K562 (cell line): Measurements from ENCODE around the gene SYN1. TPM values are rescaled to one million over a fixed set of nuclear protein-coding genes. Genes with fewer than 3 reads are reported as not detected.

ENCODE experiments used
- CBFB ChIP-seq: sonication (generic); formaldehyde crosslinking; IDR thresholded peaks from 2 replicates; pipeline ENCODE4 v1.4.0; 2020; ENCODE audit warnings: mild to moderate bottlenecking, missing genetic modification reagents
- CSDE1 ChIP-seq, 2 experiments: fragments of 450-650 bp; IDR thresholded peaks; 2 replicates each; pipeline ENCODE4 v1.6.1; 2016; ENCODE audit warnings: mild to moderate bottlenecking in 1 of 2
- E2F3 ChIP-seq: fragments of 250-450 bp; sonication (Bioruptor Pico); IDR thresholded peaks from 2 replicates; pipeline ENCODE4 v1.4.0; 2020; ENCODE audit warnings: mild to moderate bottlenecking
- ELF4 ChIP-seq: fragments of 450-650 bp; formaldehyde crosslinking; IDR thresholded peaks from 2 replicates; pipeline ENCODE4 v1.4.0; 2022; ENCODE audit warnings: missing genetic modification characterization
- HCFC1 ChIP-seq: IDR thresholded peaks from 2 replicates; pipeline ENCODE4 v1.6.1; 2012; ENCODE audit warnings: low read depth, low read length, improper control_type of control experiment
- HDAC6 ChIP-seq: IDR thresholded peaks from 2 replicates; pipeline ENCODE4 v1.6.1; 2012; ENCODE audit warnings: low read depth, mild to moderate bottlenecking, control low read depth, inconsistent platforms, low read length, moderate library complexity
- HMG20B ChIP-seq: fragments of 250-450 bp; sonication (Bioruptor Pico); IDR thresholded peaks from 2 replicates; pipeline ENCODE4 v1.5.0; 2021; ENCODE audit warnings: mild to moderate bottlenecking
- MEF2A ChIP-seq: IDR thresholded peaks from 2 replicates; pipeline ENCODE4 v1.6.1; 2011; ENCODE audit warnings: low read depth, mild to moderate bottlenecking, low read length, moderate library complexity; ENCODE audit not compliant: control insufficient read depth
- MIER1 ChIP-seq: fragments of 450-650 bp; IDR thresholded peaks from 2 replicates; pipeline ENCODE4 v1.6.1; 2016; ENCODE audit warnings: antibody characterized with exemption, mild to moderate bottlenecking, low read depth
- NFYB ChIP-seq: IDR thresholded peaks from 2 replicates; pipeline ENCODE4 v1.6.1; 2011; ENCODE audit warnings: mild to moderate bottlenecking, moderate library complexity; ENCODE audit not compliant: insufficient read length; ENCODE audit errors: extremely low read depth
- POLR2H ChIP-seq: IDR thresholded peaks from 2 replicates; pipeline ENCODE4 v1.6.1; 2016; ENCODE audit warnings: missing genetic modification characterization, low read depth, mild to moderate bottlenecking, control low read depth, missing compliant biosample characterization, moderate library complexity
- RFX1 ChIP-seq: fragments of 450-650 bp; IDR thresholded peaks from 2 replicates; pipeline ENCODE4 v1.6.1; 2016; ENCODE audit warnings: mild to moderate bottlenecking, moderate library complexity
- ZNF354B ChIP-seq: fragments of 250-450 bp; sonication (Bioruptor Pico); IDR thresholded peaks from 2 replicates; pipeline ENCODE4 v1.4.0; 2020
- ZNF668 ChIP-seq: fragments of 250-450 bp; sonication (Bioruptor Pico); IDR thresholded peaks from 2 replicates; pipeline ENCODE4 v1.8.0; 2022; ENCODE audit warnings: mild to moderate bottlenecking, inconsistent platforms
- polyA plus RNA-seq, 8 experiments: library from polyadenylated mRNA; depleted of rRNA in 4 of 8; stranded (reverse) in 5 of 8; unstranded in 3 of 8; fragments of >200 nt; fragmentation: Nextera tagmentation in 2 of 8; fragmentation: Illumina TruSeq in 1 of 8; extraction: Ambion mirVana in 2 of 8; extraction: Trizol in 1 of 8; gene quantifications; 2 replicates each; pipeline versions ENCODE4 v1.2.1 to v1.2.3, GENCODE V29; 2011 to 2014; ENCODE audit warnings: inconsistent platforms in 1 of 8, missing spikeins in 1 of 8
- total RNA-seq, 7 experiments: library from RNA; depleted of rRNA in 6 of 7; stranded (reverse); fragments of >200 nt in 6 of 7; fragmentation: Illumina TruSeq in 2 of 7; extraction: Trizol in 2 of 7; gene quantifications; 2 replicates each; pipeline versions ENCODE4 v1.2.1 to v1.2.3, GENCODE V29; 2011 to 2021; ENCODE audit warnings: low replicate concordance in 1 of 7
- TF ChIP-seq, protein P1 (sequence below): fragments of 450-650 bp; IDR thresholded peaks from 2 replicates; pipeline ENCODE4 v1.7.1; 2018; ENCODE audit warnings: mild to moderate bottlenecking, low read depth; ENCODE audit not compliant: partially characterized antibody
- TF ChIP-seq, protein P2 (sequence below): fragments of 250-450 bp; sonication (Bioruptor Pico); IDR thresholded peaks from 2 replicates; pipeline ENCODE4 v1.8.0; 2022; ENCODE audit warnings: inconsistent platforms, mild to moderate bottlenecking, moderate library complexity, borderline replicate concordance
- TF ChIP-seq, protein P3 (sequence below): fragments of 250-450 bp; sonication (Bioruptor Pico); IDR thresholded peaks from 2 replicates; pipeline ENCODE4 v1.4.0; 2020; ENCODE audit warnings: mild to moderate bottlenecking
- TF ChIP-seq, protein P4 (sequence below): fragments of 250-450 bp; sonication (Bioruptor Pico); IDR thresholded peaks from 2 replicates; pipeline ENCODE4 v1.8.0; 2021; ENCODE audit warnings: moderate library complexity, mild to moderate bottlenecking, inconsistent platforms
- TF ChIP-seq, protein P5 (sequence below): fragments of 250-450 bp; sonication (Bioruptor Pico); IDR thresholded peaks from 2 replicates; pipeline ENCODE4 v1.4.0; 2020; ENCODE audit warnings: borderline replicate concordance

Gene SYN1
- total and polyA plus RNA-seq, 9 of the 15 experiments (the other 6 are each of a cell fraction or from before 2014, with no cell fraction given) = 0.01 to 0.28 (median 0.18) TPM; not detected in 2

DNA sequence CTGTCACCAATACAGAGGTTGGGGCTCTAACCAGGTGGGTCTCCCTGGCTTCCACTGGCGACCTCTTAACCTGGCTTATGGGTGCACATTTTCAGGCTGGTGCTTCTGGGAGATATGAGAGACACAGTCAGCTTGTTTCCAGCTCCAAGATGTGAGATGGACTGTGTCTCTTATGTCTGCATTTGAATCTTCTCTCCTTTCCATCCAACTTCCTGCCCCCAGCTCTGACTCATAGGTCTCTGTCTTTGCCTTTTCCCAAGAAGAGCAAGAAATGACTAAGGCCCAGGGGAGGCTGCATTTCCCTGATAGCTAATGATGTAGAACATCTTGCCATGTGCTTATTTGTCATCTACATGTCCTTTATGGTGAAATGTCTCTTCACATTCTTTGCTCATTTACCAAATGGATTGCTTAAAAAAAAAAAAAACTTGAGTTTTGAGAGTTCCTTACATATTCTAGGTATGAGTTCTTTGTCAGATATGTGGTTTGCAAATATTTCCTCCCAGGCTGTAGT, 42.5 kb upstream of the SYN1 start (continued):
- TF ChIP-seq, protein P1, sequence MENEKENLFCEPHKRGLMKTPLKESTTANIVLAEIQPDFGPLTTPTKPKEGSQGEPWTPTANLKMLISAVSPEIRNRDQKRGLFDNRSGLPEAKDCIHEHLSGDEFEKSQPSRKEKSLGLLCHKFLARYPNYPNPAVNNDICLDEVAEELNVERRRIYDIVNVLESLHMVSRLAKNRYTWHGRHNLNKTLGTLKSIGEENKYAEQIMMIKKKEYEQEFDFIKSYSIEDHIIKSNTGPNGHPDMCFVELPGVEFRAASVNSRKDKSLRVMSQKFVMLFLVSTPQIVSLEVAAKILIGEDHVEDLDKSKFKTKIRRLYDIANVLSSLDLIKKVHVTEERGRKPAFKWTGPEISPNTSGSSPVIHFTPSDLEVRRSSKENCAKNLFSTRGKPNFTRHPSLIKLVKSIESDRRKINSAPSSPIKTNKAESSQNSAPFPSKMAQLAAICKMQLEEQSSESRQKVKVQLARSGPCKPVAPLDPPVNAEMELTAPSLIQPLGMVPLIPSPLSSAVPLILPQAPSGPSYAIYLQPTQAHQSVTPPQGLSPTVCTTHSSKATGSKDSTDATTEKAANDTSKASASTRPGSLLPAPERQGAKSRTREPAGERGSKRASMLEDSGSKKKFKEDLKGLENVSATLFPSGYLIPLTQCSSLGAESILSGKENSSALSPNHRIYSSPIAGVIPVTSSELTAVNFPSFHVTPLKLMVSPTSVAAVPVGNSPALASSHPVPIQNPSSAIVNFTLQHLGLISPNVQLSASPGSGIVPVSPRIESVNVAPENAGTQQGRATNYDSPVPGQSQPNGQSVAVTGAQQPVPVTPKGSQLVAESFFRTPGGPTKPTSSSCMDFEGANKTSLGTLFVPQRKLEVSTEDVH = no peak
- TF ChIP-seq MEF2A = no peak
- TF ChIP-seq, protein P2, sequence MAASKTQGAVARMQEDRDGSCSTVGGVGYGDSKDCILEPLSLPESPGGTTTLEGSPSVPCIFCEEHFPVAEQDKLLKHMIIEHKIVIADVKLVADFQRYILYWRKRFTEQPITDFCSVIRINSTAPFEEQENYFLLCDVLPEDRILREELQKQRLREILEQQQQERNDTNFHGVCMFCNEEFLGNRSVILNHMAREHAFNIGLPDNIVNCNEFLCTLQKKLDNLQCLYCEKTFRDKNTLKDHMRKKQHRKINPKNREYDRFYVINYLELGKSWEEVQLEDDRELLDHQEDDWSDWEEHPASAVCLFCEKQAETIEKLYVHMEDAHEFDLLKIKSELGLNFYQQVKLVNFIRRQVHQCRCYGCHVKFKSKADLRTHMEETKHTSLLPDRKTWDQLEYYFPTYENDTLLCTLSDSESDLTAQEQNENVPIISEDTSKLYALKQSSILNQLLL (CRISPR knock-in tag) = no peak
- TF ChIP-seq NFYB = no peak
- no peak for TF ChIP-seq CBFB
- TF ChIP-seq HMG20B (CRISPR knock-in tag) = no peak
- TF ChIP-seq ELF4 (CRISPR knock-in tag) = no peak
- TF ChIP-seq, protein P3, sequence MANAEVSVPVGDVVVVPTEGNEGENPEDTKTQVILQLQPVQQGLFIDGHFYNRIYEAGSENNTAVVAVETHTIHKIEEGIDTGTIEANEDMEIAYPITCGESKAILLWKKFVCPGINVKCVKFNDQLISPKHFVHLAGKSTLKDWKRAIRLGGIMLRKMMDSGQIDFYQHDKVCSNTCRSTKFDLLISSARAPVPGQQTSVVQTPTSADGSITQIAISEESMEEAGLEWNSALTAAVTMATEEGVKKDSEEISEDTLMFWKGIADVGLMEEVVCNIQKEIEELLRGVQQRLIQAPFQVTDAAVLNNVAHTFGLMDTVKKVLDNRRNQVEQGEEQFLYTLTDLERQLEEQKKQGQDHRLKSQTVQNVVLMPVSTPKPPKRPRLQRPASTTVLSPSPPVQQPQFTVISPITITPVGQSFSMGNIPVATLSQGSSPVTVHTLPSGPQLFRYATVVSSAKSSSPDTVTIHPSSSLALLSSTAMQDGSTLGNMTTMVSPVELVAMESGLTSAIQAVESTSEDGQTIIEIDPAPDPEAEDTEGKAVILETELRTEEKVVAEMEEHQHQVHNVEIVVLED (CRISPR knock-in tag) = no peak
- TF ChIP-seq, protein P4, sequence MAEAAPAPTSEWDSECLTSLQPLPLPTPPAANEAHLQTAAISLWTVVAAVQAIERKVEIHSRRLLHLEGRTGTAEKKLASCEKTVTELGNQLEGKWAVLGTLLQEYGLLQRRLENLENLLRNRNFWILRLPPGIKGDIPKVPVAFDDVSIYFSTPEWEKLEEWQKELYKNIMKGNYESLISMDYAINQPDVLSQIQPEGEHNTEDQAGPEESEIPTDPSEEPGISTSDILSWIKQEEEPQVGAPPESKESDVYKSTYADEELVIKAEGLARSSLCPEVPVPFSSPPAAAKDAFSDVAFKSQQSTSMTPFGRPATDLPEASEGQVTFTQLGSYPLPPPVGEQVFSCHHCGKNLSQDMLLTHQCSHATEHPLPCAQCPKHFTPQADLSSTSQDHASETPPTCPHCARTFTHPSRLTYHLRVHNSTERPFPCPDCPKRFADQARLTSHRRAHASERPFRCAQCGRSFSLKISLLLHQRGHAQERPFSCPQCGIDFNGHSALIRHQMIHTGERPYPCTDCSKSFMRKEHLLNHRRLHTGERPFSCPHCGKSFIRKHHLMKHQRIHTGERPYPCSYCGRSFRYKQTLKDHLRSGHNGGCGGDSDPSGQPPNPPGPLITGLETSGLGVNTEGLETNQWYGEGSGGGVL (CRISPR knock-in tag) = no peak
- no peak for TF ChIP-seq E2F3 (CRISPR knock-in tag)
- no peak for TF ChIP-seq RFX1
- TF ChIP-seq HCFC1 = no peak
- no peak for TF ChIP-seq ZNF668 (CRISPR knock-in tag)
- TF ChIP-seq HDAC6 = no peak
- peak; percentile 13; the same call in 1 of the 2 replicates for TF ChIP-seq POLR2H
- no peak for TF ChIP-seq CSDE1 (IDR thresholded peaks at IDR 0.05)
- TF ChIP-seq MIER1 = no peak
- TF ChIP-seq, protein P5, sequence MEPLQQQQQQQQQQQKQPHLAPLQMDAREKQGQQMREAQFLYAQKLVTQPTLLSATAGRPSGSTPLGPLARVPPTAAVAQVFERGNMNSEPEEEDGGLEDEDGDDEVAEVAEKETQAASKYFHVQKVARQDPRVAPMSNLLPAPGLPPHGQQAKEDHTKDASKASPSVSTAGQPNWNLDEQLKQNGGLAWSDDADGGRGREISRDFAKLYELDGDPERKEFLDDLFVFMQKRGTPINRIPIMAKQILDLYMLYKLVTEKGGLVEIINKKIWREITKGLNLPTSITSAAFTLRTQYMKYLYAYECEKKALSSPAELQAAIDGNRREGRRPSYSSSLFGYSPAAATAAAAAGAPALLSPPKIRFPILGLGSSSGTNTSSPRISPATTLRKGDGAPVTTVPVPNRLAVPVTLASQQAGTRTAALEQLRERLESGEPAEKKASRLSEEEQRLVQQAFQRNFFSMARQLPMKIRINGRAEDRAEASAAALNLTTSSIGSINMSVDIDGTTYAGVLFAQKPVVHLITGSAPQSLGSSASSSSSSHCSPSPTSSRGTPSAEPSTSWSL (CRISPR knock-in tag) = no peak
- no peak for TF ChIP-seq ZNF354B (CRISPR knock-in tag)
